NCI-H2081 treated with DMSO at 0.1 percent for 48 hours (cell line): ENCODE data around the gene NLRP1.
"Not testable (repeated sequence)": the region's sequence is repeated elsewhere in the genome, so short reads cannot be mapped to it uniquely, and the experiment has no call there.

Source experiments
- DNase-seq: peaks from one replicate; lab custom pipeline; 2025; lab: John Stamatoyannopoulos, UW

NLRP1 gene

GRCh38 chr17:5587438-5588032, 3.2 kb upstream of the NLRP1 start:
- peak; percentile 1 for DNase-seq

GRCh38 chr17:5585836-5586521, 1.7 kb upstream of the NLRP1 start:
- no peak for DNase-seq

- no peak for DNase-seq
Observed at GRCh38 chr17:5585287-5585794, 1.0 kb upstream of the NLRP1 start.

GRCh38 chr17:5583426-5584382, 605 bp downstream of the NLRP1 start:
- DNase-seq: no peak

GRCh38 chr17:5582209-5583185, 1.8 kb downstream of the NLRP1 start:
- no peak for DNase-seq

GRCh38 chr17:5581655-5582054, 2.7 kb downstream of the NLRP1 start:
- DNase-seq: no peak

GRCh38 chr17:5580969-5581368, 3.3 kb downstream of the NLRP1 start:
- no peak for DNase-seq

GRCh38 chr17:5580367-5580766, 3.9 kb downstream of the NLRP1 start:
- no peak for DNase-seq

GRCh38 chr17:5578768-5579167, 5.5 kb downstream of the NLRP1 start:
- not testable (repeated sequence) for DNase-seq

- not testable (repeated sequence) for DNase-seq
Observed at GRCh38 chr17:5573017-5573416, 11.3 kb downstream of the NLRP1 start.

- DNase-seq: no peak
Observed at GRCh38 chr17:5571281-5571680, 13.0 kb downstream of the NLRP1 start.

- DNase-seq: no peak
Observed at GRCh38 chr17:5565808-5566207, 18.5 kb downstream of the NLRP1 start.

- no peak for DNase-seq
Observed at GRCh38 chr17:5563456-5563855, 20.9 kb downstream of the NLRP1 start.

GRCh38 chr17:5562661-5563360, 21.5 kb downstream of the NLRP1 start:
- no peak for DNase-seq

- no peak for DNase-seq
Observed at GRCh38 chr17:5561736-5562571, 22.4 kb downstream of the NLRP1 start.

- DNase-seq: no peak
Observed at GRCh38 chr17:5560361-5560988, 23.8 kb downstream of the NLRP1 start.

GRCh38 chr17:5558815-5559785, 25.2 kb downstream of the NLRP1 start:
- DNase-seq: no peak

- no peak for DNase-seq
Observed at GRCh38 chr17:5557990-5558389, 26.3 kb downstream of the NLRP1 start.
